ENCODE results near the gene TCEAL6. TPM values are rescaled to one million over a fixed set of nuclear protein-coding genes. Genes with fewer than 3 reads are reported as not detected.

Gene TCEAL6
- total RNA-seq, 1 donor from 2014 or later: not detected

GRCh38 chrX:102113367-102113766, 28.9 kb downstream of the TCEAL6 start:
- no peak overlapping the region for H3K27ac Mint-ChIP-seq
- no peak for DNase-seq (ENCODE audit: extremely low spot score, unreplicated experiment)
- H3K36me3 Mint-ChIP-seq: no peaks in the 10 kb centered on the region
- no peaks in the 10 kb centered on the region for H3K4me1 Mint-ChIP-seq (ENCODE audit: unreplicated experiment)
- peaks cover 6% of the 10 kb centered on the region for H3K9me3 Mint-ChIP-seq
- TF ChIP-seq CTCF (conservative IDR thresholded peaks at IDR 0.05): no peak
- H3K27me3 Mint-ChIP-seq: no peaks in the 10 kb centered on the region
- H3K4me3 Mint-ChIP-seq: no peak overlapping the region

Other genes with a start within 250 kb of the TCEAL6 start
- gene ZMAT1, start 210.5 kb downstream of the TCEAL6 start, total RNA-seq (ENCODE audit: low replicate concordance): 1.6 and 4.7 TPM in 2 replicates
- gene TCEAL2, start 16.8 kb downstream of the TCEAL6 start, total RNA-seq (ENCODE audit: low replicate concordance): 2.8 and 3.1 TPM in 2 replicates
- 3.4 and 22.0 TPM in 2 replicates for gene BEX5, start 13.5 kb upstream of the TCEAL6 start, total RNA-seq (ENCODE audit: low replicate concordance)
- gene TCP11X1, start 72.8 kb upstream of the TCEAL6 start, total RNA-seq (ENCODE audit: low replicate concordance): 0.52 TPM in 1 of 2 replicates, not detected in the other
- gene NXF2, start 104.7 kb upstream of the TCEAL6 start, total RNA-seq (ENCODE audit: low replicate concordance): not detected in 2 replicates

All from type B pancreatic cell (in vitro differentiated cells).